Activated naive CD8-positive, alpha-beta T cell treated with anti-CD3 and anti-CD28 coated beads, Interleukin-2, amount 50 U/mL, for 24 hours (primary cell): Measurements from ENCODE around the gene NUDT22.

Experiments used
- ATAC-seq: fragments of 150-1000 bp; cut with Tn5 transposase; one replicate; pipeline ENCODE4 v1.10.0; 2021
- DNase-seq: peaks from one replicate; pipeline ENCODE4 v3.0.0; 2021
- H3K27ac Mint-ChIP-seq: one replicate; pipeline ENCODE4 v1.8.0; 2021; ENCODE audit warnings: mild to moderate bottlenecking, mixed read lengths
- H3K27me3 Mint-ChIP-seq: one replicate; pipeline ENCODE4 v1.8.0; 2021; ENCODE audit warnings: mixed read lengths
- H3K36me3 Mint-ChIP-seq: one replicate; pipeline ENCODE4 v1.8.0; 2021; ENCODE audit warnings: low read depth, mixed read lengths
- H3K4me1 Mint-ChIP-seq: one replicate; pipeline ENCODE4 v1.8.0; 2021; ENCODE audit warnings: mixed read lengths
- H3K4me3 Mint-ChIP-seq: one replicate; pipeline ENCODE4 v1.8.0; 2021; ENCODE audit warnings: mild to moderate bottlenecking, moderate library complexity, mixed read lengths
- H3K9me3 Mint-ChIP-seq: one replicate; pipeline ENCODE4 v1.8.0; 2021; ENCODE audit warnings: mixed read lengths

The NUDT22 gene

GRCh38 chr11:64269540-64270220, 43.6 kb downstream of the NUDT22 start:
- peak overlapping the region; percentile 96 for H3K27ac Mint-ChIP-seq
- H3K4me1 Mint-ChIP-seq: peaks cover 28% of the 10 kb centered on the region
- peak overlapping the region; percentile 98 for H3K4me3 Mint-ChIP-seq
- H3K9me3 Mint-ChIP-seq: no peaks in the 10 kb centered on the region
- DNase-seq (peak; percentile 99), ATAC-seq (peak; percentile 86)
- no peaks in the 10 kb centered on the region for H3K27me3 Mint-ChIP-seq
- H3K36me3 Mint-ChIP-seq: peaks cover 9% of the 10 kb centered on the region

GRCh38 chr11:64275031-64275800, 49.1 kb downstream of the NUDT22 start:
- DNase-seq (no peak), ATAC-seq (no peak)
- H3K4me3 Mint-ChIP-seq: no peak overlapping the region
- H3K27me3 Mint-ChIP-seq: no peaks in the 10 kb centered on the region
- H3K27ac Mint-ChIP-seq: no peak overlapping the region
- H3K36me3 Mint-ChIP-seq: peaks cover 2% of the 10 kb centered on the region
- no peaks in the 10 kb centered on the region for H3K9me3 Mint-ChIP-seq
- H3K4me1 Mint-ChIP-seq: peaks cover 10% of the 10 kb centered on the region

- ATAC-seq (no peak), DNase-seq (no peak)
- Mint-ChIP-seq H3K27ac (no peak overlapping the region), H3K9me3 (no peaks in the 10 kb centered on the region), H3K27me3 (no peaks in the 10 kb centered on the region), H3K36me3 (no peaks in the 10 kb centered on the region), H3K4me1 (peaks cover 8% of the 10 kb centered on the region), H3K4me3 (no peak overlapping the region)
These were observed 49.8 kb downstream of the NUDT22 start for GRCh38 chr11:64275841-64276240.

GRCh38 chr11:64276653-64277431, 50.8 kb downstream of the NUDT22 start:
- Mint-ChIP-seq H3K27ac (no peak overlapping the region), H3K4me3 (no peak overlapping the region), H3K4me1 (peaks cover 6% of the 10 kb centered on the region), H3K9me3 (no peaks in the 10 kb centered on the region), H3K27me3 (no peaks in the 10 kb centered on the region), H3K36me3 (peaks cover 4% of the 10 kb centered on the region)
- ATAC-seq (no peak), DNase-seq (no peak)

- H3K27ac Mint-ChIP-seq: no peak overlapping the region
- no peaks in the 10 kb centered on the region for H3K9me3 Mint-ChIP-seq
- peaks cover 9% of the 10 kb centered on the region for H3K36me3 Mint-ChIP-seq
- DNase-seq (no peak), ATAC-seq (no peak)
- H3K4me1 Mint-ChIP-seq: peaks cover 4% of the 10 kb centered on the region
- H3K27me3 Mint-ChIP-seq: no peaks in the 10 kb centered on the region
- no peak overlapping the region for H3K4me3 Mint-ChIP-seq
These were observed 52.6 kb downstream of the NUDT22 start for GRCh38 chr11:64278576-64279190.
